ENCODE data around the gene XRCC4.

DNA sequence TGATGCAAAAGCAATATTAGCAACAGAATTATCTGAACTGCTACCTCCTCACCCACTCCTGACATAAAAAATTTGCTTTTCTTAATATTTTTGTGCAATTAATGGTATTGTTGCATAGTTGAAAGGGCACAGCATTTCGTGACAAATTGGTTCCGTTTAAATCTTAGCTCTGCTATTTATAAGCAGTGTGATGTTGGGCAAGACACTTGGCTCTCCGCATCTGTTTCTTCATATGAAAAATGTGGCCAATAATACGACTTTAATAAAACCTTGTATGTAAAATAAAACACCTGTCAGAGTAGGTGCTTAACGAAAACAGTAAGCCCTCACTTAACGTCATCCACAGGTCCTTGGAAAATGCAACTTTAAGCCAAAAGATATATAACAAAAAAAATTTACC lies 4.4 kb upstream of the XRCC4 start:
- TF ChIP-seq CTCF (optimal IDR thresholded peaks at IDR 0.05 in 1 of 3, IDR thresholded peaks at IDR 0.05 in 1 of 3, conservative IDR thresholded peaks at IDR 0.05 in 1 of 3; ENCODE audit: extremely low read depth in 1 of 3, insufficient read depth in 2 of 3, low read length in 3 of 3) (no peak), EZH2 (IDR thresholded peaks at IDR 0.05; ENCODE audit: low read length) (no peak)

All from keratinocyte (primary cell).